Chondrocyte (in vitro differentiated cells): ENCODE measurements around the gene PDSS1. TPM values are rescaled to one million over a fixed set of nuclear protein-coding genes. Genes with fewer than 3 reads are reported as not detected.
A peak's percentile ranks its signal among the peaks of the same experiment; 100 is the strongest.

Experiments
- DNase-seq: peaks from one replicate; pipeline ENCODE4 v3.0.0; 2021; ENCODE audit warnings: mixed read lengths, low spot score
- H3K27ac Mint-ChIP-seq: one replicate; pipeline ENCODE4 v1.8.0; 2021; ENCODE audit warnings: mild to moderate bottlenecking, moderate library complexity, mixed read lengths; ENCODE audit not compliant: unreplicated experiment
- H3K27me3 Mint-ChIP-seq: 2 replicates; pipeline ENCODE4 v1.8.0; 2021; ENCODE audit warnings: low read depth, mixed read lengths
- H3K36me3 Mint-ChIP-seq: 2 replicates; pipeline ENCODE4 v1.8.0; 2021; ENCODE audit warnings: low read depth, mixed read lengths
- H3K4me1 Mint-ChIP-seq: 2 replicates; pipeline ENCODE4 v1.8.0; 2021; ENCODE audit warnings: low read depth, mild to moderate bottlenecking, mixed read lengths
- H3K4me3 Mint-ChIP-seq: one replicate; pipeline ENCODE4 v1.8.0; 2021; ENCODE audit warnings: mild to moderate bottlenecking, moderate library complexity, mixed read lengths; ENCODE audit not compliant: unreplicated experiment
- H3K9me3 Mint-ChIP-seq: 2 replicates; pipeline ENCODE4 v1.8.0; 2021; ENCODE audit warnings: low read depth, mixed read lengths
- total RNA-seq: library from RNA; stranded (reverse); gene quantifications from 3 replicates; pipeline ENCODE4 v1.2.1, GENCODE V29; 2021
- TF ChIP-seq, protein P1 (sequence below): fragments of 200-600 bp; sonication (generic); IDR thresholded peaks from 2 replicates; pipeline ENCODE4 v1.5.0; 2021; ENCODE audit warnings: antibody characterized with exemption, mild to moderate bottlenecking, moderate library complexity

Gene PDSS1
- total RNA-seq, 1 donor from 2014 or later: 2.9 TPM

DNA sequence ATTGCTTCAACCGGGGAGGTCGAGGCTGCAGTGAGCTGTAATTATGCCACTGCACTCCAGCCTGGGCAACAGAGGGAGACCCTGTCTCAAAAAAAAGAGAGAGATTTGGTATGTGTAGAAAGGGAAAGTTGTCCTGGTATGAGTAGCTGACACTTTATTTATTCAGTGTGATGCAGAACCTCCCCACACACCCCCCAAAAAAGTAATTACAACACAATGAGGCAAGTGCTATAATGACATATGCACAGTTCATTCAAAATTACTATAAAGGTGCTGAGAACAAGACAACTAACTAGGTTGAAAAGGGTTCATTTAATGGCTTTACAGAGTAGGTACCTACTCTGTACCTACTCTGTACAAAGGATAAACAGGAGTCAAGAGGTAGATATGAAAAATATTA is 80.2 kb downstream of the PDSS1 start:
- Mint-ChIP-seq H3K27me3 (no peaks in the 10 kb centered on the region), H3K4me3 (no peak overlapping the region), H3K27ac (no peak overlapping the region), H3K9me3 (no peaks in the 10 kb centered on the region), H3K4me1 (peaks cover 39% of the 10 kb centered on the region), H3K36me3 (no peaks in the 10 kb centered on the region)
- TF ChIP-seq, protein P1, sequence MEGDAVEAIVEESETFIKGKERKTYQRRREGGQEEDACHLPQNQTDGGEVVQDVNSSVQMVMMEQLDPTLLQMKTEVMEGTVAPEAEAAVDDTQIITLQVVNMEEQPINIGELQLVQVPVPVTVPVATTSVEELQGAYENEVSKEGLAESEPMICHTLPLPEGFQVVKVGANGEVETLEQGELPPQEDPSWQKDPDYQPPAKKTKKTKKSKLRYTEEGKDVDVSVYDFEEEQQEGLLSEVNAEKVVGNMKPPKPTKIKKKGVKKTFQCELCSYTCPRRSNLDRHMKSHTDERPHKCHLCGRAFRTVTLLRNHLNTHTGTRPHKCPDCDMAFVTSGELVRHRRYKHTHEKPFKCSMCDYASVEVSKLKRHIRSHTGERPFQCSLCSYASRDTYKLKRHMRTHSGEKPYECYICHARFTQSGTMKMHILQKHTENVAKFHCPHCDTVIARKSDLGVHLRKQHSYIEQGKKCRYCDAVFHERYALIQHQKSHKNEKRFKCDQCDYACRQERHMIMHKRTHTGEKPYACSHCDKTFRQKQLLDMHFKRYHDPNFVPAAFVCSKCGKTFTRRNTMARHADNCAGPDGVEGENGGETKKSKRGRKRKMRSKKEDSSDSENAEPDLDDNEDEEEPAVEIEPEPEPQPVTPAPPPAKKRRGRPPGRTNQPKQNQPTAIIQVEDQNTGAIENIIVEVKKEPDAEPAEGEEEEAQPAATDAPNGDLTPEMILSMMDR: no peak
- DNase-seq: no peak

DNA sequence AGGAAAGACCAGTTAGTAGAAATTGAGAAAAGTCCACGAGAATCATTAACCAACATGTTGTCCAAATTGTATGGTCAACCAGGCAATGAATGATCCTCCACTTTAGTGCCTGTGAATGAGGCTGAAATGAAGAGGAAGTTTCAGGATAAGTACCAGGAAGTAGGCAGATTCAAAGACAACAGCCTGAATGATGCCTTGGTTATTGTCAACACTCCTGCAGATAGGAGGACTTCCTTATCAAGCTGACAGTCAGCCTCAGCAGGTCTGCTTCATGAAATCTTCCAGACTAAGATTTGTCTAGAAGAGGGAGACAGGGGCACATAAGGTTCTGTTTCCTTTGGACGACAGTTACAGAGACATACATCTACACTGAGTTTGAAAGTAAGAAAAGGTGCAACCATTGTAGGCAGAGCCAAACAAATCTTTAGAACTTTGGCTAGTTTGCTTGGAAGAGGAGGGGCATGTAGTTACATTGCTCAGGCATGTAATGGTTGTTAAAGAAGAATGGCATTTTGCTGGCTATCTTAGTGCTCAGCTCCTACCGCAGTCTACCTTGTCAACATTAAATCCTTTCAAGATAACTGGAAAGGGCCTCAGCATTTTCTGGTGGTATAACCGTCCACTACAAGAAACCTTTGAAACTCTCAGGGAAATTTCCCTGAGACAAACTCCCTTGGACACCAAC is 81.8 kb downstream of the PDSS1 start:
- H3K4me3 Mint-ChIP-seq: no peak overlapping the region
- TF ChIP-seq, protein P1: no peak
- no peaks in the 10 kb centered on the region for H3K27me3 Mint-ChIP-seq
- no peaks in the 10 kb centered on the region for H3K36me3 Mint-ChIP-seq
- H3K27ac Mint-ChIP-seq: peak overlapping the region; percentile 22
- no peak for DNase-seq
- H3K9me3 Mint-ChIP-seq: no peaks in the 10 kb centered on the region
- H3K4me1 Mint-ChIP-seq: peaks cover 35% of the 10 kb centered on the region

DNA sequence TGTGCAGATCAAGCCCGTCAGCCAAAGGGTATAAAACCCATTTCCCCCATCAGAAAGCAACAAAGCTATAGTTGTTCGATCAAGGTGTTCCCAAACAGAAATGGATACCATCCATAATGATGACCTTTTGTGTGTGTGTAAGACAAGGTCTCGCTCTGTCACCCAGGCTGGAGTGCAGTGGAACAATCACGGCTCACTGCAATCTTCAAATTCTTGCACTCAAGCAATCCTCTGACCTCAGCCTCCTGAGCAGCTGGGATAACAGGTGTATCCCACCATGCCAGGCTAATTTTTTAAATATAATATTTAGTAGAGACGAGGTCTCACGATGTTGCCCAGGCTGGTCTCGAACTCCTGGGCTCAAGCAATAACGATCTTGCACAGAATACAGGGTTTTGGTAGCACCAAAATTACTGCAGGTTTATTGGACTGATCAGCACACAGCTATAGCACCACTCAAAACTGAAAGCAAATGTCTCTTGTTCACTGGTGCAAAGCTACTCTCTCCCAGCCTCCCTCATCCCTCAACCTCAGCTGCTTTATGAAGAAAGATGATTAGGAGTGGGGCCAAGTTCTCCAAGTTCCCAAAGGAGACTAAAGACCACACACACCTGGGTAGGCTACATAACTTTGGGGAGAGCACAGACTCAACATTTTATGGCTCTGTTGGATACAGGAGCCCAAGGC is 82.7 kb downstream of the PDSS1 start:
- peaks cover 31% of the 10 kb centered on the region for H3K4me1 Mint-ChIP-seq

DNA sequence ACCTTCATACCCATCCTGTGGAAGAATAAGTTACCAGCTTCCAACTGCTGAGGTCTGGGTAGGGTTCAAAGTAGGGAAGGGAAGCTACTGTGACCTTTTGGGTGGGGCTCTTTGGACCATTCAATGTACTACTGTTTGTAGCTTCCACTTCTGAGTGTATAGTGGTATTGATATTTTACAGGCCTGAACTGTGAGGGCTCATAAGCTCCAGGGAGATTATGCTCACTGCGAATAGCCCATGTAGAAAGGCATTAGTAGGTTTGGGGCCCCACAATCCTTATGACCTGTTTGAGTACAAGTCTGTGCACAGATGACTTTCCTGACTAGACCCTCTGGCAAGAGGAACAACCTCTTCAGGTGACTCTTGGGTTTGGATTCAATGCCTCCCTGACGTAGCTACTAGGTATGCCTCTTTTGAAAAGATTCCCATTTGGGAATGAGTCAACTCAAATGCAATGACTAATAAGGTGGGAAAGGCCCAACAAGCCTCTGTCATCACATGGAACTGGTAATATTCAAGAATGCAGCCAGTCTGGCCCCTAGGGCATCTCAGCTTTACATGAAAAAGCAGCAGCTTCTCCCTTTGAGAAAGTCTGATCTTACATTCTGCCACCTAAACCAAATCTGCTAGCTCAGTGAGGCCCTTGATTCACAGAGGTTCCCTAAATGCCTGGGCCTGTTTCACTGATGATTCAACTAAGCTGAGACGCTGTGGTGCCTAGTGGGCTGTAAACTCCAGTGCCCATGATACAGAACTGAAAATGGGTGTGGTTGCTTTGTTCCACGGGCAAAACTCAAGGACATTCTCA is 83.5 kb downstream of the PDSS1 start:
- no peaks in the 10 kb centered on the region for H3K27me3 Mint-ChIP-seq
- H3K36me3 Mint-ChIP-seq: no peaks in the 10 kb centered on the region
- H3K4me1 Mint-ChIP-seq: peaks cover 25% of the 10 kb centered on the region
- TF ChIP-seq, protein P1: no peak
- no peaks in the 10 kb centered on the region for H3K9me3 Mint-ChIP-seq
- H3K4me3 Mint-ChIP-seq: no peak overlapping the region
- DNase-seq: no peak
- H3K27ac Mint-ChIP-seq: peak overlapping the region; percentile 90

More for the DNA sequence above, 82.7 kb downstream of the PDSS1 start:
- H3K27ac Mint-ChIP-seq: peak overlapping the region; percentile 90
- H3K27me3 Mint-ChIP-seq: no peaks in the 10 kb centered on the region
- H3K9me3 Mint-ChIP-seq: no peaks in the 10 kb centered on the region
- no peaks in the 10 kb centered on the region for H3K36me3 Mint-ChIP-seq
- H3K4me3 Mint-ChIP-seq: no peak overlapping the region
- TF ChIP-seq, protein P1: no peak
- DNase-seq: no peak

DNA sequence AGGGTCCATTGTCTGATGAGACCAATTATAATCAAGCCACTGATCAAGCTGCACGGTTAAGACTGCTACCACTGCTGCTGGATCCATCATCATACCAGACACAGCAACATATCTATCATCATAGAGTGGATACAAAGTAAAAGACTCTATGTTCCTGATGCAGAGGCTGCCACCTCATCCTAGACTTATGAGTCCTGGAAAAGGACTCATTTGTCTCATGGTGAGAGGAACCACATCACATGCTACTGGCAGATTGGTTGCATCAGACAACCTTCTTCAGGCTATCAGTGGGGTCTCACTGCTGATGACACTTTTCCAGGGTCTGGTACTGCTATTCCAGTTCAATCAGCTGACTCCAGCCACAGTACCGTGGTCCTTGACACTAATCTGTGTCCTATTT is 84.3 kb downstream of the PDSS1 start:
- TF ChIP-seq, protein P1: no peak
- Mint-ChIP-seq H3K4me3 (no peak overlapping the region), H3K27ac (peak overlapping the region; percentile 90), H3K4me1 (peaks cover 20% of the 10 kb centered on the region), H3K9me3 (no peaks in the 10 kb centered on the region), H3K27me3 (no peaks in the 10 kb centered on the region), H3K36me3 (no peaks in the 10 kb centered on the region)
- no peak for DNase-seq
